GM23338 (cell line): ENCODE measurements around the gene VN1R5. TPM values are rescaled to one million over a fixed set of nuclear protein-coding genes. Genes with fewer than 3 reads are reported as not detected.

ENCODE experiments used
- ATAC-seq: fragments of 200-7000 bp; cut with Tn5 transposase; 3 replicates; pipeline ENCODE4 v1.9.1; 2020
- DNase-seq: peaks from one replicate; pipeline ENCODE4 v3.0.0-alpha.2; 2015; ENCODE audit warnings: low spot score
- H2AFZ ChIP-seq: fragments of 200-600 bp; sonication (generic); 2 replicates; pipeline ENCODE4 v1.8.0; 2016; ENCODE audit warnings: antibody characterized with exemption, mild to moderate bottlenecking, moderate library complexity
- H3F3A ChIP-seq: fragments of 200-600 bp; sonication (generic); replicated peaks from 2 replicates; pipeline ENCODE4 v1.8.0; 2017; ENCODE audit warnings: antibody characterized with exemption, mixed run types, low read depth
- H3K27ac ChIP-seq: fragments of 200-600 bp; sonication (generic); 2 replicates; pipeline ENCODE4 v1.6.1; 2016; ENCODE audit warnings: low read depth
- H3K27me3 ChIP-seq: fragments of 200-600 bp; sonication (generic); 2 replicates; pipeline ENCODE4 v1.8.0; 2016; ENCODE audit warnings: mild to moderate bottlenecking, mixed run types, moderate library complexity; ENCODE audit not compliant: insufficient read depth
- H3K36me3 ChIP-seq: fragments of 200-600 bp; sonication (generic); 2 replicates; pipeline ENCODE4 v1.8.0; 2016; ENCODE audit warnings: mild to moderate bottlenecking; ENCODE audit not compliant: insufficient read depth
- H3K4me1 ChIP-seq: fragments of 200-600 bp; sonication (generic); 2 replicates; pipeline ENCODE4 v1.8.0; 2016; ENCODE audit warnings: mild to moderate bottlenecking, moderate library complexity; ENCODE audit not compliant: insufficient read depth
- H3K4me2 ChIP-seq: fragments of 200-600 bp; sonication (generic); 2 replicates; pipeline ENCODE4 v1.7.1; 2017; ENCODE audit warnings: mixed run types
- H3K4me3 ChIP-seq: fragments of 200-600 bp; sonication (generic); 2 replicates; pipeline ENCODE4 v1.6.1; 2016; ENCODE audit warnings: mixed run types
- H3K79me2 ChIP-seq: fragments of 200-600 bp; sonication (generic); replicated peaks from 2 replicates; pipeline ENCODE4 v1.8.0; 2017; ENCODE audit warnings: mild to moderate bottlenecking; ENCODE audit not compliant: insufficient read depth
- H3K9me2 ChIP-seq: fragments of 200-600 bp; sonication (generic); 2 replicates; pipeline ENCODE4 v1.8.0; 2017; ENCODE audit not compliant: insufficient read depth
- H4K20me1 ChIP-seq: fragments of 200-600 bp; sonication (generic); replicated peaks from 2 replicates; pipeline ENCODE4 v1.8.0; 2017; ENCODE audit warnings: mild to moderate bottlenecking; ENCODE audit not compliant: insufficient read depth
- H3K27ac Mint-ChIP-seq: 2 replicates; pipeline ENCODE4 v1.8.0; 2020; ENCODE audit warnings: inconsistent platforms, mild to moderate bottlenecking, moderate library complexity, mixed read lengths
- H3K27me3 Mint-ChIP-seq: 3 replicates; pipeline ENCODE4 v1.8.0; 2022; ENCODE audit warnings: low read depth, mild to moderate bottlenecking, moderate library complexity, mixed read lengths, inconsistent platforms; ENCODE audit not compliant: insufficient read depth, poor library complexity
- H3K36me3 Mint-ChIP-seq: 3 replicates; pipeline ENCODE4 v1.8.0; 2021; ENCODE audit warnings: low read depth, mild to moderate bottlenecking, inconsistent platforms, moderate library complexity, mixed read lengths
- H3K4me1 Mint-ChIP-seq: 3 replicates; pipeline ENCODE4 v1.8.0; 2020; ENCODE audit warnings: mild to moderate bottlenecking, inconsistent platforms, mixed read lengths
- H3K4me3 Mint-ChIP-seq: 3 replicates; pipeline ENCODE4 v1.8.0; 2021; ENCODE audit warnings: moderate library complexity, mild to moderate bottlenecking, inconsistent platforms, mixed read lengths
- H3K9me3 Mint-ChIP-seq: 3 replicates; pipeline ENCODE4 v1.8.0; 2020; ENCODE audit warnings: moderate library complexity, mild to moderate bottlenecking, inconsistent platforms, mixed read lengths
- CREB1 ChIP-seq: fragments of 250-450 bp; sonication (Bioruptor Pico); IDR thresholded peaks from 2 replicates; pipeline ENCODE4 v1.5.0; 2020; ENCODE audit warnings: low read depth, mild to moderate bottlenecking, moderate library complexity
- CTCF ChIP-seq, 2 experiments: fragments of 200-600 bp in 1 of 2; sonication (generic) in 1 of 2; conservative IDR thresholded peaks; 2 replicates each; pipeline versions ENCODE4 v1.5.1 to v1.6.1; 2016 to 2017; ENCODE audit warnings: antibody characterized with exemption in 2 of 2, low read depth in 2 of 2, mild to moderate bottlenecking in 2 of 2, moderate library complexity in 1 of 2
- POLR2AphosphoS5 ChIP-seq: IDR thresholded peaks from 2 replicates; pipeline ENCODE4 v1.6.1; 2016; ENCODE audit warnings: antibody characterized with exemption, low read depth
- REST ChIP-seq: IDR thresholded peaks from one replicate; pipeline ENCODE4 v1.6.1; 2018; ENCODE audit warnings: antibody characterized with exemption; ENCODE audit not compliant: unreplicated experiment
- STAT1 ChIP-seq: IDR thresholded peaks from one replicate; pipeline ENCODE4 v1.6.1; 2016; ENCODE audit warnings: antibody characterized with exemption; ENCODE audit not compliant: unreplicated experiment
- ZNF114 ChIP-seq: fragments of 250-450 bp; sonication (Bioruptor Pico); IDR thresholded peaks from 2 replicates; pipeline ENCODE4 v1.5.0; 2020; ENCODE audit warnings: mild to moderate bottlenecking, moderate library complexity
- polyA plus RNA-seq: library from polyadenylated mRNA; unstranded; fragments of >200 nt; fragmentation: Nextera tagmentation; extraction: Ambion mirVana; gene quantifications from 2 replicates; pipeline ENCODE4 v1.2.1, GENCODE V29; 2016
- total RNA-seq: library from RNA; depleted of rRNA; stranded (reverse); fragments of >200 nt; shearing (Covaris generic); gene quantifications from 2 replicates; pipeline ENCODE4 v1.2.3, GENCODE V29; 2014

The VN1R5 gene
- total and polyA plus RNA-seq, 2 experiments from 2014 or later = not detected

- TF ChIP-seq CTCF (conservative IDR thresholded peaks at IDR 0.05; ENCODE audit: low read depth in 2 of 2) = no peak
- TF ChIP-seq ZNF114 (CRISPR knock-in tag) = 0 out of 2 replicates have a peak, but pooled peaks have one; percentile 35
- no peak for TF ChIP-seq CREB1
- no peak for TF ChIP-seq REST
These were observed 39.4 kb downstream of the VN1R5 start (continued) for GRCh38 chr1:247295274-247295684.

GRCh38 chr1:247295746-247296145, 39.9 kb downstream of the VN1R5 start:
- H4K20me1 ChIP-seq = no peaks in the 10 kb centered on the region
- H3K9me2 ChIP-seq = peaks cover 14% of the 10 kb centered on the region; the same call in 1 of the 2 replicates
- H3K27me3 ChIP-seq = no peaks in the 10 kb centered on the region
- no peak for DNase-seq
- peaks cover 82% of the 10 kb centered on the region for H3K4me1 Mint-ChIP-seq
- H3K9me3 Mint-ChIP-seq = no peaks in the 10 kb centered on the region
- no peak overlapping the region for H2AFZ ChIP-seq
- peaks cover 7% of the 10 kb centered on the region for H3F3A ChIP-seq
- peaks cover 45% of the 10 kb centered on the region for H3K36me3 Mint-ChIP-seq
- peaks cover 74% of the 10 kb centered on the region for H3K4me1 ChIP-seq
- ATAC-seq = no peak
- no peaks in the 10 kb centered on the region for H3K79me2 ChIP-seq
- peak overlapping the region; percentile 35; the same call in 2 of the 3 replicates for H3K4me3 Mint-ChIP-seq
- no peaks in the 10 kb centered on the region for H3K36me3 ChIP-seq
- H3K27me3 Mint-ChIP-seq = peaks cover 7% of the 10 kb centered on the region
- peak overlapping the region; percentile 33; the same call in 1 of the 2 replicates for H3K4me2 ChIP-seq
- no peak for TF ChIP-seq STAT1
- no peak for TF ChIP-seq ZNF114 (CRISPR knock-in tag)
- no peak overlapping the region; the same call in 1 of the 2 replicates for H3K27ac Mint-ChIP-seq
- no peak overlapping the region for H3K27ac ChIP-seq
- H3K4me3 ChIP-seq = 0 out of 2 replicates have a peak overlapping the region, but pooled peaks have one; percentile 17

- Mint-ChIP-seq H3K36me3 (peaks cover 54% of the 10 kb centered on the region), H3K27ac (0 out of 2 replicates have a peak overlapping the region, but pooled peaks have one; percentile 40), H3K4me3 (no peak overlapping the region), H3K9me3 (no peaks in the 10 kb centered on the region), H3K27me3 (peaks cover 7% of the 10 kb centered on the region), H3K4me1 (peaks cover 79% of the 10 kb centered on the region)
- peaks cover 74% of the 10 kb centered on the region for H3K4me1 ChIP-seq
- TF ChIP-seq STAT1 (no peak), POLR2AphosphoS5 (0 out of 2 replicates have a peak, but pooled peaks have one; percentile 2)
- ATAC-seq (no peak), DNase-seq (no peak)
- no peaks in the 10 kb centered on the region for H3K36me3 ChIP-seq
- no peaks in the 10 kb centered on the region for H3K27me3 ChIP-seq
- H3K79me2 ChIP-seq = no peaks in the 10 kb centered on the region
- peaks cover 7% of the 10 kb centered on the region for H3F3A ChIP-seq
- H3K9me2 ChIP-seq = peaks cover 14% of the 10 kb centered on the region; the same call in 1 of the 2 replicates
- H4K20me1 ChIP-seq = no peaks in the 10 kb centered on the region
- 0 out of 2 replicates have a peak overlapping the region, but pooled peaks have one; percentile 33 for H3K4me2 ChIP-seq
- no peak overlapping the region for H2AFZ ChIP-seq
- no peak overlapping the region for H3K4me3 ChIP-seq
- H3K27ac ChIP-seq = no peak overlapping the region
These were observed 40.8 kb downstream of the VN1R5 start for GRCh38 chr1:247296599-247297180.
